Mammary epithelial cell (primary cell): Measurements from ENCODE around the gene VRTN.

ENCODE experiments used
- EZH2 ChIP-seq: IDR thresholded peaks from 2 replicates; pipeline ENCODE4 v1.6.1; 2012; ENCODE audit warnings: low read length, inconsistent platforms, borderline replicate concordance
- TF ChIP-seq, protein P1 (sequence below), 2 donors: IDR thresholded peaks in 1 of 2; conservative IDR thresholded peaks in 1 of 2; 2 replicates each; pipeline ENCODE4 v1.5.1; 2011 to 2012; ENCODE audit warnings: inconsistent platforms in 2 of 2, low read length in 2 of 2, mild to moderate bottlenecking in 2 of 2, control low read depth in 1 of 2, low read depth in 1 of 2; ENCODE audit not compliant: insufficient read depth in 1 of 2; ENCODE audit errors: extremely low read depth in 1 of 2

DNA sequence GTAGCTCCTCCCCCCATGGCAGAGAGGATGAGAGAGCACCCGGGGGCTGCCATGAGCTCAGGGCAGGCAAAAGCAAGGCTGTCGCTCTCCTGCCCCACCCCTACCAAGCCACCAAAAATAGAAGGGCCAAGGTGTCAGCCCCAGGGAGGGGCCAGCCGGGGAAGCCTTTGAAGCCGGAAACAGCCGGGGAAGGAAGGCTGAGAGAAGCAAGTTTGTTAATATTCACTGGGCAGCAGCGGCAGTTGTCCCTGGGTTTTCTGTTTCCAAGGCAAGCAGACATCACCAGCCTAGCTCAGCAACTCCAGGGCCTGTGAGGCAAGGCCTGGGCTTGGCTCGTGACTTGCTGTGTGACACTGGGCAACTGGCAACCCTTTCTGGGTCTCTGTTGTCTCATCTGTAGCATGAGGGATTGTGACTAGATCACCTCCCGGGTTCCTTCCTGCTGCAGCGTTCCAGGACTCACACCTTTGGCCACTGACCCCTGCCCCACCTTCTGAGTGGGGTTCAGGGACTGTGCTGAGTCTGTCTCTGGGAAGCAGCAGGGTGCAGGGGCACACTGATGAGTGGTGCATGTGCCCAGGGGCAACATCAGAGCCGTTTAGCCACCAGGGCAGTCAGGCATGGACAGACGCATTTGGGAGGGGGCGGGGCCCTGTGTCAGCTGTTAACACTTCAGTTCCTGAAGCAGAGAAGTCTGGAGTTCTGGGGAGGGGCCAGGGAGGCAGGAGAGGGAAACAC lies 53.4 kb downstream of the VRTN start:
- TF ChIP-seq, protein P1, sequence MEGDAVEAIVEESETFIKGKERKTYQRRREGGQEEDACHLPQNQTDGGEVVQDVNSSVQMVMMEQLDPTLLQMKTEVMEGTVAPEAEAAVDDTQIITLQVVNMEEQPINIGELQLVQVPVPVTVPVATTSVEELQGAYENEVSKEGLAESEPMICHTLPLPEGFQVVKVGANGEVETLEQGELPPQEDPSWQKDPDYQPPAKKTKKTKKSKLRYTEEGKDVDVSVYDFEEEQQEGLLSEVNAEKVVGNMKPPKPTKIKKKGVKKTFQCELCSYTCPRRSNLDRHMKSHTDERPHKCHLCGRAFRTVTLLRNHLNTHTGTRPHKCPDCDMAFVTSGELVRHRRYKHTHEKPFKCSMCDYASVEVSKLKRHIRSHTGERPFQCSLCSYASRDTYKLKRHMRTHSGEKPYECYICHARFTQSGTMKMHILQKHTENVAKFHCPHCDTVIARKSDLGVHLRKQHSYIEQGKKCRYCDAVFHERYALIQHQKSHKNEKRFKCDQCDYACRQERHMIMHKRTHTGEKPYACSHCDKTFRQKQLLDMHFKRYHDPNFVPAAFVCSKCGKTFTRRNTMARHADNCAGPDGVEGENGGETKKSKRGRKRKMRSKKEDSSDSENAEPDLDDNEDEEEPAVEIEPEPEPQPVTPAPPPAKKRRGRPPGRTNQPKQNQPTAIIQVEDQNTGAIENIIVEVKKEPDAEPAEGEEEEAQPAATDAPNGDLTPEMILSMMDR (conservative IDR thresholded peaks at IDR 0.05 in 1 of 2, IDR thresholded peaks at IDR 0.05 in 1 of 2; ENCODE audit: extremely low read depth in 1 of 2, insufficient read depth in 1 of 2, low read depth in 1 of 2, low read length in 2 of 2) = no peak
- no peak for TF ChIP-seq EZH2
